Mesenchymal stem cell (in vitro differentiated cells and primary cell): ENCODE data around the gene SULT1C4.

Experiments
- DNase-seq: peaks from one replicate; pipeline ENCODE4 v3.0.0-alpha.2; 2013
- H2AFZ ChIP-seq: one replicate; pipeline ENCODE4 v1.6.1; 2013; ENCODE audit warnings: low read depth, mild to moderate bottlenecking, control low read depth, inconsistent platforms, low read length, moderate library complexity
- H2AK5ac ChIP-seq: 2 replicates; pipeline ENCODE4 v1.6.1; 2013; ENCODE audit warnings: low read length, moderate library complexity, mild to moderate bottlenecking, inconsistent platforms; ENCODE audit not compliant: severe bottlenecking
- H2BK120ac ChIP-seq: one replicate; pipeline ENCODE4 v1.6.1; 2013; ENCODE audit warnings: low read depth, mild to moderate bottlenecking, inconsistent platforms, low read length, moderate library complexity
- H2BK12ac ChIP-seq, 2 experiments: one replicate each; pipeline ENCODE4 v1.6.1; 2013; ENCODE audit warnings: inconsistent platforms in 2 of 2, low read length in 2 of 2, mild to moderate bottlenecking in 2 of 2, moderate library complexity in 2 of 2, control low read depth in 1 of 2
- H2BK15ac ChIP-seq: one replicate; pipeline ENCODE4 v1.6.1; 2013; ENCODE audit warnings: mild to moderate bottlenecking, low read depth, inconsistent platforms; ENCODE audit not compliant: poor library complexity, severe bottlenecking
- H2BK5ac ChIP-seq: 2 replicates; pipeline ENCODE4 v1.6.1; 2013; ENCODE audit warnings: low read depth, mild to moderate bottlenecking, low read length, control low read depth, inconsistent platforms; ENCODE audit not compliant: poor library complexity, severe bottlenecking
- H3K14ac ChIP-seq, 2 experiments: one replicate each; pipeline ENCODE4 v1.6.1; 2013; ENCODE audit warnings: inconsistent platforms in 2 of 2, low read length in 2 of 2, control low read depth in 1 of 2, mild to moderate bottlenecking in 1 of 2, moderate library complexity in 1 of 2
- H3K18ac ChIP-seq, 2 experiments: one replicate each; pipeline ENCODE4 v1.6.1; 2013; ENCODE audit warnings: inconsistent platforms in 2 of 2, low read length in 2 of 2, control low read depth in 1 of 2, low read depth in 1 of 2, mild to moderate bottlenecking in 1 of 2
- H3K23ac ChIP-seq, 2 experiments: one replicate each; pipeline ENCODE4 v1.6.1; 2013; ENCODE audit warnings: inconsistent platforms in 2 of 2, low read length in 2 of 2, mild to moderate bottlenecking in 2 of 2, moderate library complexity in 2 of 2, control low read depth in 1 of 2
- H3K27ac ChIP-seq: 2 replicates; pipeline ENCODE4 v1.5.1; 2013; ENCODE audit warnings: mild to moderate bottlenecking, moderate library complexity, low read length, control low read depth, inconsistent platforms; ENCODE audit not compliant: poor library complexity, severe bottlenecking
- H3K27me3 ChIP-seq, 2 experiments: 2 replicates each; pipeline versions ENCODE4 v1.6.1 to v1.7.0; 2013; ENCODE audit warnings: low read length in 2 of 2, mild to moderate bottlenecking in 2 of 2, moderate library complexity in 2 of 2, control low read depth in 1 of 2, inconsistent platforms in 1 of 2; ENCODE audit not compliant: control insufficient read depth in 1 of 2, insufficient read depth in 1 of 2
- H3K36me3 ChIP-seq, 2 experiments: 2 replicates each; pipeline versions ENCODE4 v1.6.1 to v1.7.0; 2013; ENCODE audit warnings: low read length in 2 of 2, control low read depth in 1 of 2, inconsistent platforms in 1 of 2, low read depth in 1 of 2, mild to moderate bottlenecking in 1 of 2; ENCODE audit not compliant: insufficient read depth in 2 of 2, control insufficient read depth in 1 of 2
- H3K4ac ChIP-seq, 2 experiments: one replicate each; pipeline ENCODE4 v1.6.1; 2013; ENCODE audit warnings: inconsistent platforms in 2 of 2, low read length in 2 of 2, mild to moderate bottlenecking in 2 of 2, moderate library complexity in 2 of 2, control low read depth in 1 of 2, low read depth in 1 of 2
- H3K4me1 ChIP-seq: 2 replicates; pipeline ENCODE4 v1.6.1; 2013; ENCODE audit warnings: low read depth, low read length, control low read depth; ENCODE audit not compliant: control insufficient read depth, insufficient read depth
- H3K4me2 ChIP-seq: 2 replicates; pipeline ENCODE4 v1.6.1; 2013; ENCODE audit warnings: low read length, mild to moderate bottlenecking, inconsistent platforms; ENCODE audit not compliant: poor library complexity, severe bottlenecking
- H3K4me3 ChIP-seq, 2 experiments: 2 replicates each; pipeline versions ENCODE4 v1.5.1 to v1.7.0; 2013; ENCODE audit warnings: low read length in 2 of 2, mild to moderate bottlenecking in 2 of 2, control low read depth in 1 of 2, low read depth in 1 of 2; ENCODE audit not compliant: insufficient read depth in 1 of 2
- H3K79me1 ChIP-seq: replicated peaks from 2 replicates; pipeline ENCODE4 v1.6.1; 2013; ENCODE audit warnings: mild to moderate bottlenecking, control low read depth, low read length, inconsistent platforms; ENCODE audit not compliant: poor library complexity, severe bottlenecking
- H3K9ac ChIP-seq: 2 replicates; pipeline ENCODE4 v1.7.0; 2013; ENCODE audit warnings: mild to moderate bottlenecking, low read length, moderate library complexity
- H3K9me3 ChIP-seq: 2 replicates; pipeline ENCODE4 v1.7.0; 2013; ENCODE audit warnings: mild to moderate bottlenecking, low read length; ENCODE audit not compliant: control insufficient read depth
- H4K8ac ChIP-seq: one replicate; pipeline ENCODE4 v1.6.1; 2013; ENCODE audit warnings: inconsistent platforms, mild to moderate bottlenecking, low read length, moderate library complexity
- H4K91ac ChIP-seq: one replicate; pipeline ENCODE4 v1.6.1; 2013; ENCODE audit warnings: mild to moderate bottlenecking, low read length, inconsistent platforms
- WGBS: methylation state at CpG from one replicate; pipeline ENCODE4 v1.1.7; 2013; ENCODE audit warnings: mixed read lengths; 5-methylcytosine and 5-hydroxymethylcytosine counted together

The SULT1C4 gene

GRCh38 chr2:108395155-108395554, 17.4 kb downstream of the SULT1C4 start:
- Histone ChIP-seq H4K91ac (no peak overlapping the region), H4K8ac (no peak overlapping the region), H3K4me2 (no peak overlapping the region), H2BK120ac (no peak overlapping the region), H3K18ac (no peak overlapping the region), H2AK5ac (no peak overlapping the region), H2AFZ (no peak overlapping the region), H3K4ac (no peak overlapping the region), H2BK5ac (no peak overlapping the region), H3K79me1 (no peaks in the 10 kb centered on the region), H3K4me3 (no peak overlapping the region), H2BK15ac (no peak overlapping the region), H3K27ac (no peak overlapping the region), H3K23ac (no peak overlapping the region), H3K4me1 (peaks cover 1% of the 10 kb centered on the region), H3K9ac (no peak overlapping the region), H3K27me3 (no peaks in the 10 kb centered on the region), H3K36me3 (peaks cover 0 to 16% of the 10 kb centered on the region in 2 experiments), H2BK12ac (no peak overlapping the region), H3K14ac (no peak overlapping the region), H3K9me3 (peaks cover 56% of the 10 kb centered on the region)
- no peak for DNase-seq
- 99% methylated on average over 8 of the region's 8 CpGs for whole genome bisulfite sequencing

GRCh38 chr2:108396845-108397244, 19.1 kb downstream of the SULT1C4 start:
- no peak overlapping the region for H4K8ac ChIP-seq
- no peak overlapping the region for H3K27ac ChIP-seq
- peaks cover 0 to 11% of the 10 kb centered on the region in 2 experiments for H3K36me3 ChIP-seq
- H3K4ac ChIP-seq, result no peak overlapping the region
- H2BK5ac ChIP-seq, result peak overlapping the region; percentile 70
- no peak overlapping the region for H2AK5ac ChIP-seq
- no peak overlapping the region for H3K9ac ChIP-seq
- no peak overlapping the region for H3K14ac ChIP-seq
- H2AFZ ChIP-seq, result no peak overlapping the region
- no peaks in the 10 kb centered on the region for H3K4me1 ChIP-seq
- no peak overlapping the region for H2BK12ac ChIP-seq
- WGBS, result 90% methylated on average over 3 of the region's 3 CpGs
- H3K27me3 ChIP-seq, result peaks cover 0 to 9% of the 10 kb centered on the region in 2 experiments
- no peak overlapping the region for H2BK15ac ChIP-seq
- no peak overlapping the region for H4K91ac ChIP-seq
- no peak overlapping the region for H3K4me2 ChIP-seq
- H3K9me3 ChIP-seq, result peaks cover 48% of the 10 kb centered on the region
- no peak overlapping the region for H3K23ac ChIP-seq
- H3K79me1 ChIP-seq, result peaks cover 3% of the 10 kb centered on the region
- DNase-seq, result no peak
- H2BK120ac ChIP-seq, result no peak overlapping the region
- no peak overlapping the region for H3K18ac ChIP-seq
- H3K4me3 ChIP-seq, result no peak overlapping the region

GRCh38 chr2:108399479-108399878, 21.7 kb downstream of the SULT1C4 start:
- no peak overlapping the region for H2AFZ ChIP-seq
- H3K9ac ChIP-seq, result no peak overlapping the region
- peak overlapping the region; percentile 64 for H2AK5ac ChIP-seq
- peaks cover 0 to 11% of the 10 kb centered on the region in 2 experiments for H3K36me3 ChIP-seq
- peak; percentile 36 for DNase-seq
- no peak overlapping the region for H2BK120ac ChIP-seq
- no peak overlapping the region for H3K4me3 ChIP-seq
- no peak overlapping the region for H3K18ac ChIP-seq
- no peak overlapping the region for H2BK12ac ChIP-seq
- WGBS, result 96% methylated on average over 2 of the region's 2 CpGs
- H2BK15ac ChIP-seq, result no peak overlapping the region
- no peak overlapping the region for H3K4me2 ChIP-seq
- no peak overlapping the region for H3K27ac ChIP-seq
- no peak overlapping the region for H4K91ac ChIP-seq
- H3K79me1 ChIP-seq, result peaks cover 3% of the 10 kb centered on the region
- no peaks in the 10 kb centered on the region for H3K4me1 ChIP-seq
- H4K8ac ChIP-seq, result no peak overlapping the region
- no peak overlapping the region for H2BK5ac ChIP-seq
- H3K27me3 ChIP-seq, result peaks cover 0 to 18% of the 10 kb centered on the region in 2 experiments
- H3K4ac ChIP-seq, result no peak overlapping the region
- H3K23ac ChIP-seq, result no peak overlapping the region
- H3K9me3 ChIP-seq, result peaks cover 29% of the 10 kb centered on the region
- H3K14ac ChIP-seq, result no peak overlapping the region

DNA sequence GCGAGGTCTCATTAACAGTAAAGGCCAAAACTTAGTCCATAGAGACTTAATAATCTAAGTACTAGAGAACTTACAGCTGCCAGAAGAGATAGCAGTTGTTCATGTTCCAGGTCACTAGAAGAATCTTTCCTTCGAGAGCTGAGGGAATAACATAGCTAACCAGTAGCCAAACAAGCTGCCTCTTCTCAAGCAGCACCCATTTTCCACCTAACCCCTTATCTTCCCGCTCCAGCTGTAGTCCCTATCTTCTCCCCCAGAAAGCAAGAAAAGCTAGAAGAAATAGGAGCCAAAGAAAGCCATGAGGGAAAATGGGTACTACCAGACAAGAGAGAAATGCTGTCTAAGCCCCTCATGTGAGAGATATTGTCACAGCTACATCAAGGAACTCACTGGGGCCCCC, 24.0 kb downstream of the SULT1C4 start:
- no peak overlapping the region for H2BK12ac ChIP-seq
- H2BK5ac ChIP-seq, result no peak overlapping the region
- H3K14ac ChIP-seq, result no peak overlapping the region
- H4K91ac ChIP-seq, result no peak overlapping the region
- H3K4me3 ChIP-seq, result no peak overlapping the region
- no peak overlapping the region for H2BK15ac ChIP-seq
- no peak overlapping the region for H3K18ac ChIP-seq
- H3K9ac ChIP-seq, result no peak overlapping the region
- H3K36me3 ChIP-seq, result peaks cover 0 to 11% of the 10 kb centered on the region in 2 experiments
- no peak overlapping the region for H3K27ac ChIP-seq
- H3K23ac ChIP-seq, result no peak overlapping the region
- peaks cover 1% of the 10 kb centered on the region for H3K4me1 ChIP-seq
- peaks cover 3% of the 10 kb centered on the region for H3K79me1 ChIP-seq
- H2AFZ ChIP-seq, result no peak overlapping the region
- WGBS, result 71% methylated on average over 1 of the region's 3 CpGs
- peak overlapping the region; percentile 26 for H2AK5ac ChIP-seq
- H3K9me3 ChIP-seq, result peaks cover 40% of the 10 kb centered on the region
- no peak overlapping the region for H3K4ac ChIP-seq
- H2BK120ac ChIP-seq, result no peak overlapping the region
- no peak overlapping the region for H3K4me2 ChIP-seq
- H4K8ac ChIP-seq, result no peak overlapping the region
- peaks cover 0 to 18% of the 10 kb centered on the region in 2 experiments for H3K27me3 ChIP-seq
- DNase-seq, result no peak
